Peyer's patch (tissue), 4 donors: Measurements from ENCODE around the gene SCAP.

Experiments
- CTCF ChIP-seq, 6 experiments: fragments of 450-650 bp in 4 of 6; fragments of 200-600 bp in 2 of 6; sonication (generic) in 1 of 6; IDR thresholded peaks; one replicate each; pipeline ENCODE4 v1.5.1; 2017 to 2019; ENCODE audit warnings: antibody characterized with exemption in 6 of 6, mild to moderate bottlenecking in 3 of 6, moderate library complexity in 1 of 6
- POLR2A ChIP-seq, 2 donors: fragments of 450-650 bp; IDR thresholded peaks; one replicate each; pipeline ENCODE4 v1.5.1; 2017; ENCODE audit warnings: antibody characterized with exemption in 2 of 2, mild to moderate bottlenecking in 2 of 2, moderate library complexity in 2 of 2

GRCh38 chr3:47464588-47464987 is 11.2 kb downstream of the SCAP start:
- TF ChIP-seq CTCF (IDR thresholded peaks at IDR 0.05): no peak
- TF ChIP-seq POLR2A (IDR thresholded peaks at IDR 0.05): no peak
